Stimulated activated CD8-positive, alpha-beta memory T cell treated with anti-CD3 and anti-CD28 coated beads, Interleukin-4, amount 100 ng/mL, for 24 hours (primary cell): ENCODE data around the gene KRTAP4-8.
"Not testable (repeated sequence)": the region's sequence is repeated elsewhere in the genome, so short reads cannot be mapped to it uniquely, and the experiment has no call there.

ENCODE experiments used
- DNase-seq: peaks from one replicate; pipeline ENCODE4 v3.0.0-alpha.2; 2020; ENCODE audit warnings: low read depth

The KRTAP4-8 gene

GRCh38 chr17:41065016-41065689 is 32.8 kb downstream of the KRTAP4-8 start:
- not testable (repeated sequence) for DNase-seq

GRCh38 chr17:41064301-41064700 is 33.6 kb downstream of the KRTAP4-8 start:
- DNase-seq: no peak

- no peak for DNase-seq
These were observed 34.5 kb downstream of the KRTAP4-8 start for GRCh38 chr17:41063449-41063848.

- DNase-seq: no peak
These were observed 36.0 kb downstream of the KRTAP4-8 start for GRCh38 chr17:41061964-41062363.

- no peak for DNase-seq
These were observed 37.8 kb downstream of the KRTAP4-8 start, which contains the start of gene KRTAP2-3 for GRCh38 chr17:41060052-41060604. Gene KRTAP2-3, minus strand, starts transcription at chr17:41060114. Its CDS starts 64 bp downstream, at chr17:41060050.

GRCh38 chr17:41059276-41060051 is 38.5 kb downstream of the KRTAP4-8 start:
- DNase-seq: not testable (repeated sequence)

GRCh38 chr17:41058741-41059140 is 39.2 kb downstream of the KRTAP4-8 start:
- DNase-seq: no peak

- no peak for DNase-seq
These were observed 40.4 kb downstream of the KRTAP4-8 start for GRCh38 chr17:41057547-41057946.

GRCh38 chr17:41055130-41055529 is 42.8 kb downstream of the KRTAP4-8 start, which contains the start of gene KRTAP2-2:
Gene KRTAP2-2, minus strand, starts transcription at chr17:41055230. Its CDS starts 19 bp downstream, at chr17:41055211.
- not testable (repeated sequence) for DNase-seq

GRCh38 chr17:41054556-41054955 is 43.4 kb downstream of the KRTAP4-8 start:
- DNase-seq: not testable (repeated sequence)

- no peak for DNase-seq
These were observed 43.9 kb downstream of the KRTAP4-8 start for GRCh38 chr17:41054025-41054424.

GRCh38 chr17:41052566-41052965 is 45.4 kb downstream of the KRTAP4-8 start:
- DNase-seq: no peak

- DNase-seq: no peak
These were observed 48.8 kb downstream of the KRTAP4-8 start for GRCh38 chr17:41049110-41049509.

- no peak for DNase-seq
These were observed 49.5 kb downstream of the KRTAP4-8 start for GRCh38 chr17:41048441-41048840.
